GM21723 (cell line): ENCODE measurements around the gene RASSF3.
"Not testable (repeated sequence)": the region's sequence is repeated elsewhere in the genome, so short reads cannot be mapped to it uniquely, and the experiment has no call there.

Source experiments
- ATAC-seq: cut with Tn5 transposase; IDR thresholded peaks from one replicate; pipeline ENCODE4 v1.9.1; 2021; ENCODE audit warnings: mild to moderate bottlenecking, moderate library complexity; ENCODE audit not compliant: unreplicated experiment

Gene RASSF3

DNA sequence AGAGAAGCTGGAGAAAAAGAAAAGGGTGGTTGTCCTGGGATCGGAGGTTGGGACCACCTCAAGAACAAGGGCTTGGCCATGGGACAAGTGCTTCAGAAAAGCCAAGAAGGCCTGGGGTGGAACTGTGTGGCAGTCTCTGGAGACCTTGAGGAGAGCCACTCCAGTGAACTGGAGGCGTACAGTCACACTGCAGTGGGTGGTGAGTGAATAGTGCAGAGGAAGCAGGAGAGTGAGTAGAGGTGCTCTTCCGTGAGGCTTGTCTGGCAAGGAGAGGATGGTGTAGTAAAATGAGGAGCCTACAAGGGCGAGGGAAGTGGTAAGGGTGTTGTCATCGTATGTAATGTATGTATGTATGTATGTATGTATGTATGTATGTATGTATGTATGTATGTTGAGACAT lies 20.9 kb downstream of the RASSF3 start:
- peak; percentile 46 for ATAC-seq

DNA sequence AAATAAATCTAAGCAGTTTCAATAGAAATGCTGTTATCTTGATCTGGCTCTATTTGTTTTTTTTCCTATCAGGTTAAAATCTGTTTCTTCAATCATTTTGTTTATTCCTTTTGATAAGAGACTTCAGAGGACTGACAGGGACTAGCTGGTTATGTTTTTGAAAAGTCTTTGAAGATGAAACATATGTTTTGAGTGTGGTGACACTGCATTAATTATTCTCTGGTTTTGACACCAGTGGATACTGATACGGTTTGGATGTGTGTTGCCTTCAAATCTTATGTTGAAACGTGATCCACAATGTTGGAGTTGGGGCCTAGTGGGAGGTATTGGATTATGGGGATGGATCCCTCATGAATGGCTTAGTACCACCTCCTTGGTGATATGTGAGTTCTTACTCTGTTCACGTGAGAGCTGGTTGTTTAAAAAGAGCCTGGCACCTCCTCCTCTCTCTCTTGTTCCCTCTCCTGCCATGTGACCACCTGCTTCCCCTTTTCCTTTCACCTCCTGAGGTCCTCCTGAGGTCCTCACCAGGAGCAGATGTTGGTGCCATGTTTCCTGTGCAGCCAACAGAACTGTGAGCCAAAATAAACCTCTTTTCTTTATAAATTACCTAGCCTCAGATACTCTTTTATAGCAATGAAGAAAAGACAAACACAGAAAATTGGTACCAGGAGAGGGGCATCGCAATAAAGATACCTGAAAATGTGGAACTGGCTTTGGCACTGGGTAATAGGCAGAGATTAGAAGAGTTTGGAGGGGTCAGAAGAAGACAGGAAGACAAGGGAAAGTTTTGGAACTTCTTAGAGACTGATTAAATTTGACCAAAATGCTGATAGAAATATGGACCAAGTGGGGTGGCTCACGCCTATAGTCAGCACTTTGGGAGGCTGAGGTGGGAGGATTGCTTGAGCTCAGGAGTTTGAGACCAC lies 23.0 kb downstream of the RASSF3 start:
- ATAC-seq = no peak

- no peak for ATAC-seq
These were observed 23.6 kb downstream of the RASSF3 start for GRCh38 chr12:64633940-64634337.

GRCh38 chr12:64634508-64635092 lies 24.3 kb downstream of the RASSF3 start:
- no peak for ATAC-seq

GRCh38 chr12:64635356-64635998 lies 25.2 kb downstream of the RASSF3 start:
- ATAC-seq = no peak

GRCh38 chr12:64636856-64637255 lies 26.6 kb downstream of the RASSF3 start:
- ATAC-seq = no peak

DNA sequence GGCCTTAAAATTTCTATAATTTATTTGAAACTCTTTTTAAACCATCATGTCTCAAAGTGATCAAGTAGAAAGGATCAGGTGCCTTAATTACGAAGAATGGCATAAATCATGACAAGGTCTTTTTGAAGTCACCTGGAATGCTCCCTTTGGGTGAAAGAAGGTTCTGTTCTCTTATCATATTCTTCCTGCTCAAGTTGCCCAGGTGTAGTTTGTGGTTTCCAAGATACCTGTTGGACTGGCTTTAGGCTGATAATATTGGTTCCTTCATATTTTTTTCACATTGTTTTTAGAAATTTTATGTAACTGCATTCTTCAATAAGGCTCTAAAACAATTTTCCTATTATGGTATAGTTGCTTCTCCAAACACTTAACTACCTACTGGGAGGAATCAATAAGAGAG lies 29.2 kb downstream of the RASSF3 start:
- no peak for ATAC-seq

DNA sequence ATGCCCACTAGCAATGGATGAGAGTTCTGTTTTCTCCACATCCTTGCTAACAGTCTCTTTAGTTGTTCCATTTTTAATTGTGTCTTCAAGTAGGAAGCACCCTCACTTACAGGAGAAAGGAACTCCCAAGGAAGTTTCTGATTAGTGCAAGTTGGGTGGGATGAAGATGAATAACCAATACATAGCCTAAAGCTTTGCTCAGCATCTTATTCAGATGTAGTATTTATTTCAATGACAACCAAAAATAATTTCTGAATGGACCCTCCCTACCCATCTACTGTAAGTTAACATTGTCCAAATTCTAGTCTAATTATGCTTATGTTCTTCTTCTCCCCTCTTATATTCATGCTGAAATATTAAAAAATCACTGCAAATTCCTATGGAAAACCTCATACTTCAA lies 36.0 kb downstream of the RASSF3 start:
- ATAC-seq = no peak

DNA sequence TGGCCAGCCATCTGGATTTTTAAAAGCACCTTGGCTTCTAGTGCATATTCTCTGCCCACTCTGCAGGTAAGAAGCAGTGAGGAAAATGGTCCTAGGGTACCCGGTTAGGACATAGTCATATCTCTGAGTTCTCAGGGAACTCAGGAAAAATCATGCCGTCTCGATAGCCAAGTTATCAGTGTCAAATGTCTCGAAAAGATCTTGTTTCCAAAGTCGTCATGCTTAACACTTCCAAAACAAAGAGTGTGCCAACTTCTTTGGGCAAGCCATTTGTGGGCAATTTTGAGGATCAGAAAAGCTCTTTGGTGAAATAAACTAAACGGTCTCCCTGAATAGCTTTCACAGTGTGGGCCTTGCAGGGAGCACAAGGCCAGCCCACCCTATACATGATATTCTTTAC lies 39.2 kb downstream of the RASSF3 start:
- ATAC-seq = no peak

GRCh38 chr12:64650762-64651161 lies 40.5 kb downstream of the RASSF3 start:
- no peak for ATAC-seq

DNA sequence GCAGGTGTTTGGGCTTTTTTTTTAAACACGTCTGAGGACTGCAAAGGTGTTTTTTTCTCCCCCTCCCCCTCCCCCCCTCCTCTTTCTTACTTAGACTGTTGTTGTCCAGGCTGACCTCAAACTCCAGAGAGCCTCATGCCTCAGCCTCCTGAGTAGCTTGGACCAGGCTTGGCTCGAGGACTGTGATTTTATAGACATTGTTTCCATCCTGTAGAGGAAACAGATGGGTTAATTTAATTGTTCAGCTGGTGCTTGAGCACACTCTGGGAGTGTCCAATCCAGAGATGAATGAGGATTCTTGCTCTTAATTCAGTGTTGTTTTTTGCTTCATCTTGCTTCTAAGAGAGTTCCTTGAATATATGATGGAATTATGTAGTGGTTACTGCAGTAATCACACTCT lies 42.1 kb downstream of the RASSF3 start:
- no peak for ATAC-seq

DNA sequence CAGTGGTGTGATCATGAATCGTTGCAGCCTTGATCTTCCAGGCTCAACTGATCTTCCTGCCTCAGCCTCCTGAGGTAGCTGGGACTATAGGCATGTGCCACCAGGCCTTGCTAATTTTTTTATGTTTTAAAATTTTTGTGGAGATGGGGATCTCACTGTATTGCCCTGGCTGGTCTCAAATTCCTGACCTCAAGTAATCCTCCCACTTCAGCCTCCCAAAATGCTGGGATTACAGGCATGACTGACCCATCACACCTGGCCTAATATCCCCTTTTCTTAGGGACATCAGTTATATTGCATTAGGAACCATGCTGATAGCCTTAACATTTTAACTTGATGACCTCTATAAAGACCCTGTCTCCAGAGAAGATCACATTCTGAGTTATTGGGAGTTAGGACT lies 42.8 kb downstream of the RASSF3 start:
- no peak for ATAC-seq

- ATAC-seq = not testable (repeated sequence)
These were observed 43.6 kb downstream of the RASSF3 start for GRCh38 chr12:64653907-64654306.

- ATAC-seq = no peak
These were observed 44.8 kb downstream of the RASSF3 start for GRCh38 chr12:64655141-64655540.

DNA sequence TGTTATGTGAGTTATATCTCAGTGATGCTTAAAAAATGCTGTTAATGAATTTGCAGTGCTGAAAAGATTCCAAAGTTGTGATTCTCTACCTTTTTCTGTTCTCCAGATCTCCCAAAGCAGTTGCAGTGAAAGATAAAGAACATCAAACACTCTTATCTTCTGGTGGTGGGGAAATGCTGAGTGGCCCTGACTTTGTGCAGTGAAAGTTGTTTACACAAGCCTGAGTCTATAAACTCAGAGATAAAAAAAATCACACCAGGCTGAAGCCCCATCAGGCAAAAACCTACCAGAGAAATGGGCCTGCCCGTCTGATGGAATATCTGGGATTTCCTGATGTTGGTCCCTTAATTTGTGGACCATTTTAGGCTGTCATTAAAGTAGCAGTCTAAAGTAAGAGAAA lies 46.1 kb downstream of the RASSF3 start:
- no peak for ATAC-seq

DNA sequence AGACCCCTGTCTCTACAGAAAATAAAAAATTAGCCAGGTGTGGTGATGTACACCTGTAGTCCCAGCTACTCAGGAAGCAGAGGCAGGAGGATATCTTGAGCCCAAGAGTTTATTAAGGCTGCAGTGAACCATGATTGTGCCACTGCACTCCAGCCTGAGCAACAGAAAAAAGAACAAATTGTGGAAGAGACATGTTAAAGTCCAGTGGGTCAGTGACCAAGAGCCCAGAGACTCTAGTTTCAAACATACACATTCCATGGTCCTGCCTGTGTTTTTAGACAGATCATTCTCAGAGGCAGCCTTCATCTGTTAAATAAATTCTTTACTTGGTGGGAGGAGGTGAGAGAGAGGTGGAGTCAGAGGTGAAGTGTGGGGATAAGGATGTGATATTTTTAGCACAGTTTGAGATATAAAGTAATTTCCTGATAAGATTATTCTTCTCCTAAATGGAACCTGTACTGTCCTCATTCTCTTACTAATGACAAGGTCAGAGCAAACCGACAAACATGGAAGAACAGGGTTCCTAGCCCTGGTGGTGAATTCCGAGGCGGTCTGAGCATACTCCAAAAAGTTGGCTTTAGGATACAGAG lies 48.7 kb downstream of the RASSF3 start:
- no peak for ATAC-seq

DNA sequence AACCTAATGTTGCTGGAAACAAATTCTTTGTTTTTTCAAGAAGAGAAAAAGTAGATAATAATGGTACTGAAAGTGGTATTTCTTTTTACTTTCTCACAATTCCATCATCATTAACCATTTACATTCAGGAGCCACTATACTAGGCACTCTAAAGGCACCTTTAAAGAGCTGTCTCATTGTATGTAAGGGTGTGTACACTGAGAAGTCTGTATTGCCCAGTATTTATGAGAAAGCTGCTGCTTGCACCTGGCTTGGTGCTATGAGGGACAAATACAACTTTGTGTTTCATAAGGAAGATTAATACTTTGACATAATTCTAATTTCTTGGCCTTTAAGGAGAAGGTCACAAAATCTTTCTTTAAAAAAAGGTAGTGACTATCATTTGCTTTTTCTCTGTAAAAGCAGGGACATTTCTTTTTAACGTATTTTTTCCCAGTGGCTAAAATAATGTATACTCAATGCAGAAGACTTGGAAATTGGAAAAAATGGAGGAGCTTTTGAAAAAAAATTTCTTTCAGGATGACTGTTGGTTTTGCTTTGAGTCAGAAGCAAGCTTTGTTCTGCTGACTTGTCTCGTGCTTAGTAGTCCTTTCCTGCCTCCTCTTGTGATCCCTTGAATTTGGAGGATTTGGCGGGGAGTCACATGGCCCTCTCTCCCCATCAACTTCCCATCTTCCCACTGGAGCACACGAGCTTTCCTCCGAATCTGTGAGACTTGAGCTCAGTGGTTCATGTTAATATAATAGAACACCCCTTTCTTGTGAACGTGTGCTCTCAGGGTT lies 50.1 kb downstream of the RASSF3 start:
- peak; percentile 50 for ATAC-seq

GRCh38 chr12:64663015-64663414 lies 52.7 kb downstream of the RASSF3 start:
- no peak for ATAC-seq

- peak; percentile 35 for ATAC-seq
These were observed 55.2 kb downstream of the RASSF3 start for GRCh38 chr12:64665514-64665913.

- peak; percentile 50 for ATAC-seq
These were observed 56.0 kb downstream of the RASSF3 start for GRCh38 chr12:64666054-64666914.
